Spleen (tissue), 11 donors: Measurements from ENCODE around the gene BARHL1. TPM values are rescaled to one million over a fixed set of nuclear protein-coding genes. Genes with fewer than 3 reads are reported as not detected.
A peak's percentile ranks its signal among the peaks of the same experiment; 100 is the strongest.

Experiments
- DNase-seq: peaks from one replicate; pipeline ENCODE4 v3.0.0-alpha.2; 2020
- H3K27ac ChIP-seq, 8 donors: fragments of 200-600 bp; sonication (generic) in 7 of 8; 1 replicate in 4 of 8; 2 replicates in 4 of 8; pipeline versions ENCODE4 v1.5.0 to v1.8.0; 2016 to 2021; ENCODE audit warnings: inconsistent platforms in 4 of 8, mild to moderate bottlenecking in 4 of 8, moderate library complexity in 1 of 8
- H3K27me3 ChIP-seq, 7 donors: fragments of 200-600 bp; sonication (generic) in 6 of 7; replicated peaks in 1 of 7; 1 replicate in 4 of 7; 2 replicates in 3 of 7; pipeline versions ENCODE4 v1.5.0 to v1.8.0; 2016 to 2021; ENCODE audit warnings: inconsistent platforms in 3 of 7, mild to moderate bottlenecking in 1 of 7
- H3K36me3 ChIP-seq, 6 donors: fragments of 200-600 bp; sonication (generic) in 5 of 6; 1 replicate in 4 of 6; 2 replicates in 2 of 6; pipeline versions ENCODE4 v1.5.0 to v1.8.0; 2016 to 2021; ENCODE audit warnings: inconsistent platforms in 2 of 6
- H3K4me1 ChIP-seq, 6 donors: fragments of 200-600 bp; sonication (generic) in 5 of 6; 1 replicate in 3 of 6; 2 replicates in 3 of 6; pipeline versions ENCODE4 v1.5.0 to v1.8.0; 2016 to 2021; ENCODE audit warnings: inconsistent platforms in 3 of 6
- H3K4me3 ChIP-seq, 8 donors: fragments of 200-600 bp; sonication (generic) in 7 of 8; 1 replicate in 4 of 8; 2 replicates in 4 of 8; pipeline versions ENCODE4 v1.5.0 to v1.8.0; 2016 to 2021; ENCODE audit warnings: inconsistent platforms in 4 of 8, mild to moderate bottlenecking in 4 of 8, moderate library complexity in 2 of 8
- H3K9me3 ChIP-seq, 8 donors: fragments of 200-600 bp; sonication (generic) in 7 of 8; 1 replicate in 4 of 8; 2 replicates in 4 of 8; pipeline versions ENCODE4 v1.5.0 to v1.8.0; 2016 to 2021; ENCODE audit warnings: inconsistent platforms in 4 of 8
- CTCF ChIP-seq, 11 experiments: fragments of 200-600 bp in 7 of 11; fragments of 450-650 bp in 4 of 11; sonication (generic) in 4 of 11; IDR thresholded peaks in 8 of 11; conservative IDR thresholded peaks in 3 of 11; 1 replicate in 7 of 11; 2 replicates in 4 of 11; pipeline versions ENCODE4 v1.4.0 to v1.8.0; 2016 to 2021; ENCODE audit warnings: antibody characterized with exemption in 11 of 11, inconsistent platforms in 4 of 11, mild to moderate bottlenecking in 1 of 11
- POLR2A ChIP-seq, 3 donors: fragments of 450-650 bp; IDR thresholded peaks; one replicate each; pipeline ENCODE4 v1.5.1; 2017; ENCODE audit warnings: antibody characterized with exemption in 3 of 3, mild to moderate bottlenecking in 1 of 3
- POLR2AphosphoS5 ChIP-seq, 3 donors: sonication (generic); formaldehyde crosslinking; IDR thresholded peaks; one replicate each; pipeline ENCODE4 v1.5.1; 2017; ENCODE audit warnings: antibody characterized with exemption in 3 of 3
- WGBS, 5 donors: extraction: QIAGEN DNeasy Blood & Tissue Kit in 3 of 5; methylation state at CpG; one replicate each; pipeline versions ENCODE4 v1.1.5 to v1.1.7; 2013 to 2018; 5-methylcytosine and 5-hydroxymethylcytosine counted together
- intact Hi-C: fragments of 100-400 bp; cut with DNase I; formaldehyde crosslinking; loops from one replicate; pipeline ENCODE4 v1.15.0; 2023; ENCODE audit warnings: low total_unique reads
- polyA plus RNA-seq, 3 donors: library from polyadenylated mRNA; stranded (reverse); fragments of 200-250 nt; gene quantifications; one replicate each; pipeline ENCODE4 v1.2.1, GENCODE V29; 2013
- total RNA-seq, 7 donors: library from RNA; depleted of rRNA in 3 of 7; stranded (reverse); fragments of >200 nt in 3 of 7; fragmentation: NEBNext Ultra II Directional in 4 of 7; extraction: Animal tissue kit (Norgen Biotek cat#: 25700) in 4 of 7; gene quantifications; one replicate each; pipeline versions ENCODE4 v1.1.0 to v1.2.1, GENCODE V29; 2016 to 2021
- donor health status: healthy with polysubstance abuse.
- donor health status: DM: no; HTN: no; CAD: no; lungs with moderate emphysema.
- donor health status: DM: no; HTN: no; CAD: no.
- donor health status: Bipolar disorder and iron deficiency.
- donor health status: healthy.
- donor health status: DM: no; HTN: no; CAD: no.
- donor health status: DM: yes; HTN: yes; CAD: no.

The BARHL1 gene
- total and polyA plus RNA-seq, 10 donors, result not detected

- Histone ChIP-seq H3K36me3 (no peaks in the 10 kb centered on the region), H3K9me3 (no peaks in the 10 kb centered on the region), H3K27me3 (peaks cover 27 to 100% (median 100%) of the 10 kb centered on the region in 7 donors), H3K4me1 (peaks cover 5 to 54% (median 28%) of the 10 kb centered on the region in 6 donors), H3K4me3 (no peak overlapping the region), H3K27ac (no peak overlapping the region)
- 4 to 9% (median 5%) methylated on average over 8 of the region's 8 CpGs for WGBS, 5 donors
- intact Hi-C loops, result no loop called here
- no peak for DNase-seq
- TF ChIP-seq CTCF (IDR thresholded peaks at IDR 0.05 in 8 of 11, conservative IDR thresholded peaks at IDR 0.05 in 3 of 11), result no peak
- no peak for TF ChIP-seq POLR2A (IDR thresholded peaks at IDR 0.05)
Measured at GRCh38 chr9:132583584-132584304, 1.3 kb downstream of the BARHL1 start.

- WGBS, 5 donors, result 9 to 19% (median 11%) methylated on average over 30 of the region's 30 CpGs
- Histone ChIP-seq H3K27me3 (peaks cover 27 to 100% (median 100%) of the 10 kb centered on the region in 7 donors), H3K9me3 (no peaks in the 10 kb centered on the region), H3K4me3 (no peak overlapping the region), H3K4me1 (peaks cover 5 to 64% (median 34%) of the 10 kb centered on the region in 6 donors), H3K27ac (no peak overlapping the region), H3K36me3 (no peaks in the 10 kb centered on the region)
- TF ChIP-seq POLR2AphosphoS5 (IDR thresholded peaks at IDR 0.05) (no peak), CTCF (IDR thresholded peaks at IDR 0.05 in 8 of 11, conservative IDR thresholded peaks at IDR 0.05 in 3 of 11) (no peak), POLR2A (IDR thresholded peaks at IDR 0.05) (no peak)
- DNase-seq, result no peak
- intact Hi-C loops, result no loop called here
Measured at GRCh38 chr9:132584601-132585560, 2.5 kb downstream of the BARHL1 start.

- Histone ChIP-seq H3K27ac (no peak overlapping the region), H3K36me3 (no peaks in the 10 kb centered on the region), H3K4me3 (peak overlapping the region in 1 of 8 donors; percentile 3), H3K4me1 (peaks cover 5 to 68% (median 35%) of the 10 kb centered on the region in 6 donors), H3K9me3 (no peaks in the 10 kb centered on the region), H3K27me3 (peaks cover 22 to 100% (median 100%) of the 10 kb centered on the region in 7 donors)
- no peak for DNase-seq
- intact Hi-C loops, result no loop called here
- no peak for TF ChIP-seq CTCF (IDR thresholded peaks at IDR 0.05 in 8 of 11, conservative IDR thresholded peaks at IDR 0.05 in 3 of 11)
- no peak for TF ChIP-seq POLR2AphosphoS5 (IDR thresholded peaks at IDR 0.05)
- no peak for TF ChIP-seq POLR2A (IDR thresholded peaks at IDR 0.05)
- 4 to 9% (median 5%) methylated on average over 37 to 42 of the region's 42 CpGs for WGBS, 5 donors
Measured at GRCh38 chr9:132585954-132586829, 3.8 kb downstream of the BARHL1 start.
